VCaP (cell line): Measurements from ENCODE around the gene TBX21.

Source experiments
- H3K27ac ChIP-seq: fragments of 450-650 bp; 2 replicates; pipeline ENCODE4 v1.5.1; 2017
- CTCF ChIP-seq: fragments of 450-650 bp; conservative IDR thresholded peaks from 2 replicates; pipeline ENCODE4 v1.5.1; 2017; ENCODE audit warnings: mild to moderate bottlenecking, moderate library complexity

The TBX21 gene

GRCh38 chr17:47717261-47717697 is 15.8 kb upstream of the TBX21 start:
- TF ChIP-seq CTCF = peak; percentile 37
- no peak overlapping the region for H3K27ac ChIP-seq

GRCh38 chr17:47717979-47718621 is 14.9 kb upstream of the TBX21 start:
- H3K27ac ChIP-seq = no peak overlapping the region
- no peak for TF ChIP-seq CTCF

- no peak overlapping the region for H3K27ac ChIP-seq
- TF ChIP-seq CTCF = no peak
Measured at GRCh38 chr17:47718634-47719405, 14.2 kb upstream of the TBX21 start.

GRCh38 chr17:47719411-47720152 is 13.5 kb upstream of the TBX21 start:
- TF ChIP-seq CTCF = no peak
- H3K27ac ChIP-seq = no peak overlapping the region

GRCh38 chr17:47720196-47720595 is 12.8 kb upstream of the TBX21 start:
- H3K27ac ChIP-seq = no peak overlapping the region
- TF ChIP-seq CTCF = no peak

GRCh38 chr17:47720754-47721533 is 12.1 kb upstream of the TBX21 start:
- TF ChIP-seq CTCF = peak; percentile 22
- H3K27ac ChIP-seq = no peak overlapping the region; the same call in 1 of the 2 replicates
